Skeletal muscle satellite cell (primary cell): ENCODE measurements around the gene EYA4.

Source experiments
- H3K27me3 ChIP-seq: 2 replicates; pipeline ENCODE4 v1.7.0; 2013; ENCODE audit warnings: low read length; ENCODE audit not compliant: control insufficient read depth, insufficient read depth
- H3K36me3 ChIP-seq: 2 replicates; pipeline ENCODE4 v1.7.0; 2013; ENCODE audit warnings: mild to moderate bottlenecking, control low read depth, low read length; ENCODE audit not compliant: insufficient read depth
- H3K4me1 ChIP-seq: 2 replicates; pipeline ENCODE4 v1.7.0; 2013; ENCODE audit warnings: low read length; ENCODE audit not compliant: control insufficient read depth, insufficient read depth
- H3K4me2 ChIP-seq: 2 replicates; pipeline ENCODE4 v1.7.0; 2013; ENCODE audit warnings: mild to moderate bottlenecking, low read length
- H3K4me3 ChIP-seq: 2 replicates; pipeline ENCODE4 v1.7.0; 2013; ENCODE audit warnings: low read length
- H3K9ac ChIP-seq: 2 replicates; pipeline ENCODE4 v1.7.0; 2013; ENCODE audit warnings: mild to moderate bottlenecking, low read depth, low read length, moderate library complexity
- H3K9me3 ChIP-seq: replicated peaks from 2 replicates; pipeline ENCODE4 v1.7.0; 2013; ENCODE audit warnings: mild to moderate bottlenecking, control low read depth, low read length

Gene EYA4

GRCh38 chr6:133266186-133266585 lies 25.0 kb downstream of the EYA4 start:
- Histone ChIP-seq H3K4me3 (no peak overlapping the region), H3K27me3 (no peaks in the 10 kb centered on the region), H3K36me3 (no peaks in the 10 kb centered on the region), H3K9ac (no peak overlapping the region), H3K4me1 (no peaks in the 10 kb centered on the region), H3K9me3 (no peaks in the 10 kb centered on the region), H3K4me2 (no peak overlapping the region)

DNA sequence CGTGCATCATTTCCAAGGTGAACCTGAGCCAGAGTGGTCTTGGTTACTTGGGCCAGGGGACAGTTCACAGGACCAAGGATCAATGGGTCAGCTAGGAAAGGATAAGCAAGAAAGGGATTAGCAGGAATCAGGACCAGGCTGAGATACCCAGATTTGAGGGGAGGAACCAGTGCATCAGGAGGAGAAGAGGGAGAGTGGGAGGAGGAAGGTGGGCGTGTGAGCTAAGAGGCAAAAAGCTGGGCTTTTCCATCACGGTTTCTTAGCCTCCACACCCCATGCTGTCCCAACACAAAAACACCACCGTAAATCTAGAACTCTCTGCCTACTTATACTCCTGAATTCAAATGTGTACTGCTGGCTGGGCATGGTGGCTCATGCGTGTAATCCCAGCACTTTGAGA lies 27.5 kb downstream of the EYA4 start:
- Histone ChIP-seq H3K4me2 (no peak overlapping the region), H3K4me3 (no peak overlapping the region), H3K27me3 (no peaks in the 10 kb centered on the region), H3K36me3 (no peaks in the 10 kb centered on the region), H3K9me3 (no peaks in the 10 kb centered on the region), H3K4me1 (no peaks in the 10 kb centered on the region), H3K9ac (no peak overlapping the region)

DNA sequence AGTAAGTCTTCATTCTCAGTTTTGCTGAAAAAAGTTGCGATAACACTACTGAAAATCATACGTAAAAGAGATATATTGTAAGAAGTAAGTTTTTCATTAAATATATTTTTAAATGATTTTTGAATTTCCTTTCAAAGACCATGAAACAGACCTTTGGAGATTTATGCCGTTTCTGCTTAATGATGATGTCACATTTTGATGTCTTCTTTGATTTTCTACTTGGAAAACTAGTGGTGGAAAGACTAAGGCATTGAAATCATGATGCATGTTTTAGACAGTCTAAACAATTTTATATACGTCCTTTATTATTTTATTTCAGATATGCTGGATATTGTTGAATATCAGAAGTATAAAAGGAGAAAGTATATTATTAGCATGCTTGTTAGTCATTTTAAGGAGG lies 33.7 kb downstream of the EYA4 start:
- no peak overlapping the region for H3K4me2 ChIP-seq
- H3K27me3 ChIP-seq = no peaks in the 10 kb centered on the region
- no peak overlapping the region for H3K4me3 ChIP-seq
- H3K36me3 ChIP-seq = no peaks in the 10 kb centered on the region
- no peaks in the 10 kb centered on the region for H3K9me3 ChIP-seq
- no peaks in the 10 kb centered on the region for H3K4me1 ChIP-seq
- no peak overlapping the region for H3K9ac ChIP-seq

- Histone ChIP-seq H3K4me3 (no peak overlapping the region), H3K36me3 (no peaks in the 10 kb centered on the region), H3K9me3 (no peaks in the 10 kb centered on the region), H3K4me1 (no peaks in the 10 kb centered on the region), H3K4me2 (no peak overlapping the region), H3K27me3 (no peaks in the 10 kb centered on the region), H3K9ac (no peak overlapping the region)
Observed at GRCh38 chr6:133275213-133275612, 34.1 kb downstream of the EYA4 start.

- no peak overlapping the region for H3K4me2 ChIP-seq
- H3K4me3 ChIP-seq = no peak overlapping the region
- H3K27me3 ChIP-seq = no peaks in the 10 kb centered on the region
- H3K9ac ChIP-seq = no peak overlapping the region
- H3K9me3 ChIP-seq = no peaks in the 10 kb centered on the region
- no peaks in the 10 kb centered on the region for H3K4me1 ChIP-seq
- H3K36me3 ChIP-seq = no peaks in the 10 kb centered on the region
Observed at GRCh38 chr6:133277228-133277899, 36.2 kb downstream of the EYA4 start.

DNA sequence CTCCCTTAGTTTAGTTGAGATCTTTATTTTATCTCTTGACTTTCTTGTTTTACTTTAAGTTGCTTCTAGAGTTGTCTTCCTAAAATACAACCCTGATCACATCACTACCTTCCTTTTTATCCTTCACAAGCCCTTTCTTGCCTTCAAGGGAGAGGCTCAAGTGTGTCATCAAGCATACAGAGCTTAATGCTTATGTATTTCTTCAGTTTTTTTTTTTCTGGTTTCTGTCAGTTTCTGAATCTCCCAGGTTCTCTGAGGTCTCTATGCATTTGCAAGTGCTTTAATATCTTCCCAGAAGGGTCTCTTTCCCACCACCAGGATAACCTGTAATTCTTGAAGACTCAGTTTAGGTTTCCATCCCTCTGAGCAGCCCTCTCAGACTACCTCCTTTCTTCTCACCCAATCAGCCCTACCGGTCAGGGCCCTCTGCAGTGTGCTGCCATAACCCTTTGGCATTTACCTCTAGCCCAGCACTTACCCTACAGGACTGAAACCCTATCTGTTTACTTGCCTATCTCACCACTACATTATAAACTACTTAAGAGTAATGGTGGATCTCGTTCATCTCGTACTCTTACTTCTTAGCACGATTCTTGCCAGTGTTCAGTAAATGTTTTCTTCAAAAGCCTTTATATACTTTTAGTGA lies 36.9 kb downstream of the EYA4 start:
- Histone ChIP-seq H3K4me2 (no peak overlapping the region), H3K4me3 (no peak overlapping the region), H3K9ac (no peak overlapping the region), H3K27me3 (no peaks in the 10 kb centered on the region), H3K4me1 (no peaks in the 10 kb centered on the region), H3K36me3 (no peaks in the 10 kb centered on the region), H3K9me3 (no peaks in the 10 kb centered on the region)

DNA sequence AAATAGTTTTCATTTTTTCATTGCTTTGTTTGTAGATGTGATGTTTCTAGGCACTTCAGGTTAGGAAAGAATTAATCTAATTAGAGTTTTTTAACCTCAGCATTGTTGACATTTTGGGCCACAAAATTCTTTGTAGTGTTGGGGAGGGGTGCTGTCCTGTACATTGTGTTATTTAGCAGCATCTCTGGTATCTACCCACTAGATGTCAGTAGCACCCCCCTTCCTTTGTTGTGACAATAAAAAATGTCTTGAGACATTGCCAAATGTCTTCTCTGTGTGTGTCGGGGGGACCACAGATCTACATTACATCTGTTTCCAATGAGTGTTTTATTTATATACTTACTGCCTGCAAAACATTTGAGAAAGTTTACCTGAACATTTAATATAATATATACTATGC lies 45.6 kb downstream of the EYA4 start:
- Histone ChIP-seq H3K9me3 (no peaks in the 10 kb centered on the region), H3K4me2 (no peak overlapping the region), H3K27me3 (no peaks in the 10 kb centered on the region)

DNA sequence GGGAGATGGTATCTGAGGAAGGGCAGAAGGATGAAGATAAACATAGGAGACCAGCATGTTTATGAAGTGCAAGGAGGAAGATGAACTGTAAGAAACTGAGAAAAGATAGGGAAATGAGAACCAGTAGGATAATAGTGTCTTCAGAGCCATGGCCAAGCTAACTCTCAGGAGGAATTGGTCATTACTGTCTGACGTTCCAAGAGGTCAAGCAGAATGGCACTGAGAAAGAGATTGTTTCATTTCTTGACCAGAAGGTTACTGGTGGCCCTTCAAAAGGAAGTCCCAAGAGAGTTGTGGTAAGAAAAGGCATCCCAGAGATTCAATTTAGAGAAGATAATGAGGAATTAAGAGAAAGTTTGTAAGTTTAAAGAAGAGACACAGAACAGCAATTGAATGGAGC lies 47.5 kb downstream of the EYA4 start:
- H3K27me3 ChIP-seq = no peaks in the 10 kb centered on the region
- no peaks in the 10 kb centered on the region for H3K9me3 ChIP-seq
- peaks cover 16% of the 10 kb centered on the region for H3K4me1 ChIP-seq
- no peaks in the 10 kb centered on the region for H3K36me3 ChIP-seq
- H3K9ac ChIP-seq = no peak overlapping the region
- H3K4me2 ChIP-seq = no peak overlapping the region
- H3K4me3 ChIP-seq = no peak overlapping the region

More for the DNA sequence above, 45.6 kb downstream of the EYA4 start:
- Histone ChIP-seq H3K4me3 (no peak overlapping the region), H3K36me3 (no peaks in the 10 kb centered on the region), H3K9ac (no peak overlapping the region), H3K4me1 (peaks cover 7% of the 10 kb centered on the region)

GRCh38 chr6:133289733-133290306 lies 48.7 kb downstream of the EYA4 start:
- Histone ChIP-seq H3K4me2 (no peak overlapping the region), H3K4me1 (peaks cover 16% of the 10 kb centered on the region), H3K9ac (no peak overlapping the region), H3K36me3 (no peaks in the 10 kb centered on the region), H3K9me3 (no peaks in the 10 kb centered on the region), H3K27me3 (no peaks in the 10 kb centered on the region), H3K4me3 (no peak overlapping the region)

DNA sequence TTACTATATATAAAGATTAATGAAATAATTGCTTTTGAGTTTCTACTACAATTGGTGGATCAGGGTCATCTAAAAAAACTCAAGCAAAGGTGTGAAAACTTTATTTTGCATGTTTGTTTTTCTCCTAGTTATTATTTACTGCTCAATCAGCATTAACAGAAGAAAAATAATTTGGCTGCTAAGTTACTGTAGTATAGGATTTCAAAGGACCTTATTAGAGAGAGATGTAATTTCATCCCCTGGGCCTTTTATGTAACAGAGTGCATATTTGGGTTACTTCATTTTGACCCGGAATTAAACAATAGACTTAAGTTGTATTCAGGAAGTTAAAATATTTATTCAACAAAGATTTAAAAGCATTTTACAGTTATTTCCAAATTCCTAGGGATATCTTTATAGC lies 49.8 kb downstream of the EYA4 start:
- H3K4me1 ChIP-seq = peaks cover 16% of the 10 kb centered on the region
- no peaks in the 10 kb centered on the region for H3K27me3 ChIP-seq

GRCh38 chr6:133291671-133292070 lies 50.5 kb downstream of the EYA4 start:
- H3K27me3 ChIP-seq = no peaks in the 10 kb centered on the region
- no peaks in the 10 kb centered on the region for H3K36me3 ChIP-seq
- no peaks in the 10 kb centered on the region for H3K9me3 ChIP-seq
- no peak overlapping the region for H3K4me3 ChIP-seq
- H3K4me2 ChIP-seq = peak overlapping the region; percentile 33
- H3K9ac ChIP-seq = no peak overlapping the region
- peaks cover 16% of the 10 kb centered on the region for H3K4me1 ChIP-seq

More for the DNA sequence above, 49.8 kb downstream of the EYA4 start:
- Histone ChIP-seq H3K4me2 (no peak overlapping the region), H3K36me3 (no peaks in the 10 kb centered on the region), H3K4me3 (no peak overlapping the region), H3K9me3 (no peaks in the 10 kb centered on the region), H3K9ac (no peak overlapping the region)

GRCh38 chr6:133297657-133298056 lies 56.5 kb downstream of the EYA4 start:
- no peaks in the 10 kb centered on the region for H3K27me3 ChIP-seq
- no peaks in the 10 kb centered on the region for H3K36me3 ChIP-seq
- no peak overlapping the region for H3K9ac ChIP-seq
- H3K9me3 ChIP-seq = no peaks in the 10 kb centered on the region
- H3K4me1 ChIP-seq = peaks cover 6% of the 10 kb centered on the region
- H3K4me3 ChIP-seq = no peak overlapping the region
- no peak overlapping the region for H3K4me2 ChIP-seq
